Tibial nerve (tissue), 4 donors: Measurements from ENCODE around the gene MGST2. TPM values are rescaled to one million over a fixed set of nuclear protein-coding genes. Genes with fewer than 3 reads are reported as not detected.
A peak's percentile ranks its signal among the peaks of the same experiment; 100 is the strongest.

Source experiments
- DNase-seq, 2 donors: peaks; one replicate each; pipeline ENCODE4 v3.0.0-alpha.2; 2019; ENCODE audit warnings: low spot score in 2 of 2
- H3K27ac ChIP-seq, 4 donors: fragments of 200-600 bp; sonication (generic) in 3 of 4; one replicate each; pipeline ENCODE4 v1.5.1; 2017 to 2019; ENCODE audit warnings: mild to moderate bottlenecking in 1 of 4
- H3K27me3 ChIP-seq, 2 donors: fragments of 200-600 bp; sonication (generic) in 1 of 2; one replicate each; pipeline versions ENCODE4 v1.5.1 to v1.6.0; 2017 to 2019
- H3K36me3 ChIP-seq, 3 donors: fragments of 200-600 bp; sonication (generic); one replicate each; pipeline ENCODE4 v1.5.1; 2018 to 2019
- H3K4me1 ChIP-seq, 4 donors: fragments of 200-600 bp; sonication (generic) in 3 of 4; one replicate each; pipeline ENCODE4 v1.5.1; 2017 to 2019
- H3K4me3 ChIP-seq, 4 donors: fragments of 200-600 bp; sonication (generic) in 3 of 4; one replicate each; pipeline ENCODE4 v1.5.1; 2017 to 2019; ENCODE audit warnings: mild to moderate bottlenecking in 1 of 4, moderate library complexity in 1 of 4
- H3K9me3 ChIP-seq, 4 donors: fragments of 200-600 bp; sonication (generic) in 3 of 4; one replicate each; pipeline ENCODE4 v1.5.1; 2017 to 2019
- EP300 ChIP-seq, 2 donors: sonication (generic); formaldehyde crosslinking; IDR thresholded peaks; one replicate each; pipeline ENCODE4 v1.6.1; 2017; ENCODE audit warnings: antibody characterized with exemption in 2 of 2, mild to moderate bottlenecking in 1 of 2
- POLR2A ChIP-seq, 2 donors: fragments of 450-650 bp; IDR thresholded peaks; one replicate each; pipeline ENCODE4 v1.6.1; 2017; ENCODE audit warnings: antibody characterized with exemption in 2 of 2, mild to moderate bottlenecking in 2 of 2, moderate library complexity in 2 of 2
- WGBS, 2 donors: methylation state at CpG; one replicate each; pipeline ENCODE4 v1.1.5; 2018; 5-methylcytosine and 5-hydroxymethylcytosine counted together
- total RNA-seq, 4 donors: library from RNA; depleted of rRNA; stranded (reverse); fragments of >200 nt; gene quantifications; one replicate each; pipeline ENCODE4 v1.1.0, GENCODE V29; 2016
- TF ChIP-seq, protein P1 (sequence below), 5 experiments: fragments of 200-600 bp in 3 of 5; fragments of 450-650 bp in 2 of 5; sonication (generic) in 3 of 5; IDR thresholded peaks; one replicate each; pipeline ENCODE4 v1.5.1; 2016 to 2019; ENCODE audit warnings: antibody characterized with exemption in 5 of 5, mild to moderate bottlenecking in 3 of 5, moderate library complexity in 2 of 5

MGST2 gene
- 10 to 100 TPM; 12.2 to 27.3 (median 26.8) TPM for total RNA-seq

GRCh38 chr4:139665690-139666529 lies at the start of gene MGST2:
TSS of gene MGST2 (plus strand) at chr4:139665819. CDS start at chr4:139666020, 201 bp downstream.
- peaks cover 0 to 36% (median 0%) of the 10 kb centered on the region in 4 donors for H3K4me1 ChIP-seq
- WGBS, 2 donors: 0 to 1% methylated on average over 30 to 32 of the region's 32 CpGs
- peak in 1 of 2 donors; percentile 18 for TF ChIP-seq POLR2A (IDR thresholded peaks at IDR 0.05)
- TF ChIP-seq, protein P1, sequence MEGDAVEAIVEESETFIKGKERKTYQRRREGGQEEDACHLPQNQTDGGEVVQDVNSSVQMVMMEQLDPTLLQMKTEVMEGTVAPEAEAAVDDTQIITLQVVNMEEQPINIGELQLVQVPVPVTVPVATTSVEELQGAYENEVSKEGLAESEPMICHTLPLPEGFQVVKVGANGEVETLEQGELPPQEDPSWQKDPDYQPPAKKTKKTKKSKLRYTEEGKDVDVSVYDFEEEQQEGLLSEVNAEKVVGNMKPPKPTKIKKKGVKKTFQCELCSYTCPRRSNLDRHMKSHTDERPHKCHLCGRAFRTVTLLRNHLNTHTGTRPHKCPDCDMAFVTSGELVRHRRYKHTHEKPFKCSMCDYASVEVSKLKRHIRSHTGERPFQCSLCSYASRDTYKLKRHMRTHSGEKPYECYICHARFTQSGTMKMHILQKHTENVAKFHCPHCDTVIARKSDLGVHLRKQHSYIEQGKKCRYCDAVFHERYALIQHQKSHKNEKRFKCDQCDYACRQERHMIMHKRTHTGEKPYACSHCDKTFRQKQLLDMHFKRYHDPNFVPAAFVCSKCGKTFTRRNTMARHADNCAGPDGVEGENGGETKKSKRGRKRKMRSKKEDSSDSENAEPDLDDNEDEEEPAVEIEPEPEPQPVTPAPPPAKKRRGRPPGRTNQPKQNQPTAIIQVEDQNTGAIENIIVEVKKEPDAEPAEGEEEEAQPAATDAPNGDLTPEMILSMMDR (IDR thresholded peaks at IDR 0.05): no peak
- peak in 1 of 2 donors; percentile 24 for TF ChIP-seq EP300 (IDR thresholded peaks at IDR 0.05)

DNA sequence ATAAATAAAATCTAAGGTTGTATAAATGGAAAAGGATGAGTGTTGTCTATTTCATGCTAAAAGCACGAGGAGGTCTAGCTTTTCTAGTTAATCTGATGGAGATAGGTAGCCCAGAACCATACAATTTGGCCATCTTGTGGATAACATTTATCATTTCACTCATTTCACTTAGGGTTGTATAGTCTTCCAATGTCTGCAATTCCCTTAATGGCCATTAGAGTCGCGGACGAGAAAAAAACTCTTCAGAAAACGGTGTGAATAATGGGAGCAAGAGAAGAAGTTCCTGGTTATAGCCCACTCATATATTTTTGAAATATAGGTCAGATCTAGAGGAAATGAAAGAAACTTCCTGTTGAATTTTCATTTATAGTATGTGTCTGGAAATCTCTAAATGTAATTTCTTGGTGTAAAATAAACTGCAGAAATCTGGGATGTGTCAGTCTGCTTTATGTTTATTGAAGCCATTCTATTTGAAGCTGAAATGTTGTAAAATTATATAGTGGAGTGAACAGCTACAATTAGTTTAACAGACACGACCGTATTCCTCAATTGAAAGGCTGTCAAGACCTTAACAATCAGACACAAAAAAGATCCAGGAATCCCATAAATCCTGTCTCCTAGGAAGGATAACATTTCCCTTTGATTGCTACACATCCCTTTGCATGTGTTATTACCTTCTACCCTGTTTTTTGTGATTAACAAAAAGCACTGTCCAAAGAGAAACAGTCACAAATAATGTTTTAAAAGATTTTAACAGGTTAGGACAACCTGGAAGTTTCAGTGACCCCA lies 47.7 kb upstream of the MGST2 start:
- H3K36me3 ChIP-seq: no peaks in the 10 kb centered on the region
- no peaks in the 10 kb centered on the region for H3K9me3 ChIP-seq
- TF ChIP-seq EP300 (IDR thresholded peaks at IDR 0.05) (no peak), POLR2A (IDR thresholded peaks at IDR 0.05) (no peak)
- TF ChIP-seq, protein P1 (IDR thresholded peaks at IDR 0.05): peak in 2 of 5 experiments; percentile 29 to 35
- H3K4me1 ChIP-seq: no peaks in the 10 kb centered on the region
- no peak overlapping the region for H3K4me3 ChIP-seq
- H3K27ac ChIP-seq: no peak overlapping the region
- no peaks in the 10 kb centered on the region for H3K27me3 ChIP-seq
- WGBS, 2 donors: 42 to 44% methylated on average over 7 of the region's 7 CpGs
- DNase-seq: no peak

More at GRCh38 chr4:139665690-139666529, at the start of gene MGST2:
- Histone ChIP-seq H3K27me3 (no peaks in the 10 kb centered on the region), H3K36me3 (no peaks in the 10 kb centered on the region), H3K27ac (peak within 1 kb of the TSS; percentile 46 to 88 (median 78)), H3K4me3 (peak within 1 kb of the TSS; percentile 36 to 55 (median 54)), H3K9me3 (no peaks in the 10 kb centered on the region)
- peak; percentile 37 to 60 for DNase-seq

GRCh38 chr4:139619644-139620043 lies 46.0 kb upstream of the MGST2 start:
- TF ChIP-seq, protein P1 (IDR thresholded peaks at IDR 0.05): peak in 1 of 5 experiments; percentile 13
- no peak for TF ChIP-seq POLR2A (IDR thresholded peaks at IDR 0.05)
- Histone ChIP-seq H3K4me3 (no peak overlapping the region), H3K9me3 (no peaks in the 10 kb centered on the region), H3K4me1 (no peaks in the 10 kb centered on the region), H3K36me3 (no peaks in the 10 kb centered on the region), H3K27ac (no peak overlapping the region), H3K27me3 (no peaks in the 10 kb centered on the region)
- WGBS, 2 donors: 91 to 96% methylated on average over 5 of the region's 5 CpGs
- no peak for DNase-seq

DNA sequence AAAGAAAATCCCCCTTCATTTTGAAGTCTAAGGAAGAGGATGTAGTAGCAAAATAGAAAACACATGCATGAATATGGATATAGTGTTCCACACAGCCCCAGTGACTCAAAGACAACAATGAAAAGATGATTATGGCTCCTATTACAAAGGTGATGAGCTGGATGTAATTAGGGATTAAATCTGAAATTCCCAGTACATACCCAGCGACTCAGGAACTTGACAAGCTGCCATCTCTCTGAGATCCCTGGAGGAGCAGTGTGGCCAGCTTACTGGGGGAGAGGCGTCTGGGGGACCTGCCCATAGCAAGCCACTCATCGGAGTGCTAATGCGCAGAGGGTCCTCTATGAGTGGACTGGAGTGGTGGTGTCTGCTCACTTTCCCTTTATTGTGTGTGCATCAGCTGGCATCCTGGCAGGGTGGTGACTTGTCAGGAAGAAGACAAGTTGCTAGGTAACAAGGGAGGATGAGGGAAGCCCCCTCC lies 42.7 kb upstream of the MGST2 start:
- WGBS, 2 donors: 67 to 69% methylated on average over 4 of the region's 4 CpGs
- Histone ChIP-seq H3K4me3 (no peak overlapping the region), H3K4me1 (no peaks in the 10 kb centered on the region), H3K9me3 (no peaks in the 10 kb centered on the region), H3K36me3 (no peaks in the 10 kb centered on the region), H3K27me3 (no peaks in the 10 kb centered on the region), H3K27ac (no peak overlapping the region)
- no peak for DNase-seq
- TF ChIP-seq EP300 (IDR thresholded peaks at IDR 0.05) (no peak), POLR2A (IDR thresholded peaks at IDR 0.05) (no peak)
- TF ChIP-seq, protein P1 (IDR thresholded peaks at IDR 0.05): no peak
